ENCODE data around the gene KRTAP10-2. TPM values are rescaled to one million over a fixed set of nuclear protein-coding genes. Genes with fewer than 3 reads are reported as not detected.

Gene KRTAP10-2
- total and polyA plus RNA-seq, 9 of the 15 experiments (the other 6 are each of a cell fraction or from before 2014, with no cell fraction given), result not detected

DNA sequence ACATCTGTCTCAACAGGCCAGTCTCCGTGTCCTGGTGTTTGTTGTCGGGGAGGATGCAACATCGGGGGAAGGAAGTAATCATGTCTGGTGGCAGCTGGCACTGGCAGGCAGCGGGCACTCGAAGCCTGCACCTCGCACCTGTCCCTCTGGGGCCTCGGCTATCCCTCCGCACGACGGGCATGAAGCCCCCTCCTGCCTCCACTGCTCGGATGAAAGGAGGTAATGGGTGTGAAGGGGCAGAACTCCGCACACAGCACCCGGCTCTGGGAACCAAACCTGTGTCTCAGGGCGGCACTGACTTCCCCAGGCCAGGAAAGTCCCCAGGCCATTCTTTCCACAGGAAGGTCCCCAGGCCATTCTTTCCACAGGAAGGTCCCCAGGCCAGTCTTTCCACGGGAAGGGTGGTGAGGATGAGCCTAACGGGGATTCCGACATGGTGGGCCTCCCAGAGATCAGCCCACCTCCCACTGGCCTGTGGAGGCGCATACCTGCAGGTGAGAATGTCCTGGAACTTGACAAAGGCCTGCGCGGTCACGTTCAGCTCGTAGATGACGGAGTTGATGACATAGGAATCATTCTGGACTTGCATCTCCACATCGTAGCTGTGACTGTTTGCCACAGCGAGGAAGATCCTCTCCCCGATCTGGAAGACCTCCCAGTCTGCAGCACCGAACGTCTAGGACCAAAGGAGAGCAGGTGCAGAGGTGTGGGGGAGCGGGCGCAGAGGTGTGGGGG, 42.4 kb downstream of the KRTAP10-2 start:
- ChIA-PET CTCF (ENCODE audit: low intra/inter-chr PET ratio) (interaction anchor here (2.2 kb wide), 1 partner anchor 284 kb away, joined by 16 read pairs; no protein-coding TSS in a partner anchor), POLR2A (interaction anchor here (1.0 kb wide), 1 partner anchor 9 kb away, joined by 3 read pairs; no protein-coding TSS in a partner anchor)
- H3K79me2 ChIP-seq (ENCODE audit: control insufficient read depth, insufficient read depth, low read length), result no peaks in the 10 kb centered on the region
- no peak overlapping the region for H3K4me3 ChIP-seq
- DNase-seq (ENCODE audit: extremely low read depth in 1 of 4, low spot score in 3 of 4) (no peak), FAIRE-seq (no peak), ATAC-seq (no peak)
- TF ChIP-seq ZFX (CRISPR knock-in tag; IDR thresholded peaks at IDR 0.05) (no peak), BHLHE40 (IDR thresholded peaks at IDR 0.05; ENCODE audit: low read length) (0 out of 2 replicates have a peak, but pooled peaks have one; percentile 17), SMARCA5 (IDR thresholded peaks at IDR 0.05) (no peak), ZNF174 (CRISPR knock-in tag; IDR thresholded peaks at IDR 0.05) (no peak), GATA2 (CRISPR knock-in tag; IDR thresholded peaks at IDR 0.05) (no peak)
- BruUV-seq (replicated peaks), result no TSS peak
- H3K9me3 ChIP-seq (replicated peaks; ENCODE audit: control insufficient read depth, insufficient read depth, low read depth, low read length), result no peaks in the 10 kb centered on the region
- no peak overlapping the region for H3K4me2 ChIP-seq (ENCODE audit: insufficient read depth, low read length)
- peaks cover 0 to 23% of the 10 kb centered on the region in 2 experiments; a peak in 2 of 5 replicates for H3K4me1 ChIP-seq (replicated peaks in 1 of 2; ENCODE audit: control insufficient read depth in 2 of 2, insufficient read depth in 2 of 2, low read length in 2 of 2)
- in situ Hi-C loops (cut with MboI), result loop anchor here (10.0 kb wide), 1 partner anchor 426 kb away; no protein-coding TSS in a partner anchor
- H3K27me3 ChIP-seq (ENCODE audit: control insufficient read depth in 2 of 2, insufficient read depth in 2 of 2, low read length in 2 of 2), result peaks cover 39 to 55% of the 10 kb centered on the region in 2 experiments
- intact Hi-C loops (cut with micrococcal nuclease), result no loop called here
- no peaks in the 10 kb centered on the region for H3K36me3 ChIP-seq (ENCODE audit: control insufficient read depth, insufficient read depth, low read length)
- H2AFZ ChIP-seq (ENCODE audit: low read depth, low read length), result no peak overlapping the region
- no peak overlapping the region for H3K9ac ChIP-seq (ENCODE audit: insufficient read depth in 1 of 2, low read depth in 2 of 2, low read length in 2 of 2)
- H4K20me1 ChIP-seq (replicated peaks; ENCODE audit: control insufficient read depth, insufficient read depth, low read length), result peaks cover 15% of the 10 kb centered on the region
- no peak overlapping the region for H3K27ac ChIP-seq (ENCODE audit: extremely low read depth, low read depth, low read length)
- no peaks in the 10 kb centered on the region for H3K9me1 ChIP-seq (ENCODE audit: control insufficient read depth, insufficient read depth, low read length)
- 4% methylated on average over 28 of the region's 30 CpGs for WGBS (ENCODE audit: insufficient coverage, low coverage, missing lambda C conversion rate)

DNA sequence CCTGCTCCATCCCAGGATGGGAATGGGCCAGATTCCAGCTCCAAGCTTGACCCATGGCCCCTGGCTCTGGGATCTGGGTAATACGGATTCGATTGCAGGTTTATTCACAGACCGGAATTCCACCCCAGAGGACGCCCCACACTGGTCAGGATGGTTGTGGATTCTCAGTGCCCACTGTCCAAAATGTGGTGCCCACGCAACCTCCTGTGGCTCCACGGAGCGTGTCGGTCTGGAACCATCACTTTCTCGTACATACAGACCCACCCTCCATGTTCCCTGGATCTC, 42.9 kb downstream of the KRTAP10-2 start:
- H3K36me3 ChIP-seq (ENCODE audit: control insufficient read depth, insufficient read depth, low read length), result no peaks in the 10 kb centered on the region
- H3K27ac ChIP-seq (ENCODE audit: extremely low read depth, low read depth, low read length), result no peak overlapping the region
- no peak for ATAC-seq
- in situ Hi-C loops (cut with MboI), result loop anchor here (10.0 kb wide), 1 partner anchor 426 kb away; no protein-coding TSS in a partner anchor
- DNase-seq (ENCODE audit: extremely low read depth in 1 of 4, low spot score in 3 of 4), result no peak
- peaks cover 0 to 27% of the 10 kb centered on the region in 2 experiments; a peak in 2 of 5 replicates for H3K4me1 ChIP-seq (replicated peaks in 1 of 2; ENCODE audit: control insufficient read depth in 2 of 2, insufficient read depth in 2 of 2, low read length in 2 of 2)
- 5% methylated on average over 9 of the region's 9 CpGs for WGBS (ENCODE audit: insufficient coverage, low coverage, missing lambda C conversion rate)
- BruUV-seq (replicated peaks), result no TSS peak
- no peaks in the 10 kb centered on the region for H3K9me3 ChIP-seq (replicated peaks; ENCODE audit: control insufficient read depth, insufficient read depth, low read depth, low read length)
- H4K20me1 ChIP-seq (replicated peaks; ENCODE audit: control insufficient read depth, insufficient read depth, low read length), result peaks cover 15% of the 10 kb centered on the region
- H3K9ac ChIP-seq (ENCODE audit: insufficient read depth in 1 of 2, low read depth in 2 of 2, low read length in 2 of 2), result no peak overlapping the region
- H3K4me2 ChIP-seq (ENCODE audit: insufficient read depth, low read length), result no peak overlapping the region
- intact Hi-C loops (cut with micrococcal nuclease), result no loop called here
- H3K4me3 ChIP-seq, result no peak overlapping the region
- H3K9me1 ChIP-seq (ENCODE audit: control insufficient read depth, insufficient read depth, low read length), result no peaks in the 10 kb centered on the region
- POLR2A ChIA-PET, result interaction anchor here (1.0 kb wide), 1 partner anchor 9 kb away, joined by 3 read pairs; no protein-coding TSS in a partner anchor
- peaks cover 40 to 59% of the 10 kb centered on the region in 2 experiments for H3K27me3 ChIP-seq (ENCODE audit: control insufficient read depth in 2 of 2, insufficient read depth in 2 of 2, low read length in 2 of 2)
- no peaks in the 10 kb centered on the region for H3K79me2 ChIP-seq (ENCODE audit: control insufficient read depth, insufficient read depth, low read length)
- no peak overlapping the region for H2AFZ ChIP-seq (ENCODE audit: low read depth, low read length)
- TF ChIP-seq HDAC1 (IDR thresholded peaks at IDR 0.05), result no peak
- TF ChIP-seq, protein P1, sequence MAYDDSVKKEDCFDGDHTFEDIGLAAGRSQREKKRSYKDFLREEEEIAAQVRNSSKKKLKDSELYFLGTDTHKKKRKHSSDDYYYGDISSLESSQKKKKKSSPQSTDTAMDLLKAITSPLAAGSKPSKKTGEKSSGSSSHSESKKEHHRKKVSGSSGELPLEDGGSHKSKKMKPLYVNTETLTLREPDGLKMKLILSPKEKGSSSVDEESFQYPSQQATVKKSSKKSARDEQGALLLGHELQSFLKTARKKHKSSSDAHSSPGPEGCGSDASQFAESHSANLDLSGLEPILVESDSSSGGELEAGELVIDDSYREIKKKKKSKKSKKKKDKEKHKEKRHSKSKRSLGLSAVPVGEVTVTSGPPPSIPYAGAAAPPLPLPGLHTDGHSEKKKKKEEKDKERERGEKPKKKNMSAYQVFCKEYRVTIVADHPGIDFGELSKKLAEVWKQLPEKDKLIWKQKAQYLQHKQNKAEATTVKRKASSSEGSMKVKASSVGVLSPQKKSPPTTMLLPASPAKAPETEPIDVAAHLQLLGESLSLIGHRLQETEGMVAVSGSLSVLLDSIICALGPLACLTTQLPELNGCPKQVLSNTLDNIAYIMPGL (CRISPR knock-in tag; IDR thresholded peaks at IDR 0.05), result no peak
- no peak for FAIRE-seq
- CTCF ChIA-PET (ENCODE audit: low intra/inter-chr PET ratio), result no interaction called here

All from K562 (cell line).